IMR-90 (cell line): ENCODE measurements around the gene CD2. TPM values are rescaled to one million over a fixed set of nuclear protein-coding genes. Genes with fewer than 3 reads are reported as not detected.

ENCODE experiments used
- ATAC-seq: fragments of 200-7000 bp; cut with Tn5 transposase; 2 replicates; pipeline ENCODE4 v1.9.1; 2020; ENCODE audit warnings: low read depth, mild to moderate bottlenecking, moderate library complexity
- BruUV-seq: library from RNA; stranded (reverse); fragments of 400-500 nt; replicated peaks from 2 replicates; lab custom pipeline; 2021; lab: Mats Ljungman, UMichigan
- CTCF ChIA-PET: fragments of 300-600 bp; formaldehyde crosslinking; extraction: SDS; loops from one replicate; lab custom pipeline; 2021; ENCODE audit warnings: antibody characterized with exemption; lab: Yijun Ruan, JAX
- POLR2A ChIA-PET: fragments of 300-600 bp; sonication (Branson Sonifier 250); formaldehyde crosslinking; loops from one replicate; lab custom pipeline; 2022; ENCODE audit warnings: antibody characterized with exemption; ENCODE audit not compliant: unreplicated experiment; lab: Charles Lee
- DNase-seq: peaks from one replicate; pipeline ENCODE4 v3.0.0; 2013
- H2AFZ ChIP-seq: replicated peaks from 2 replicates; pipeline ENCODE3; 2013; ENCODE audit warnings: low read length, mild to moderate bottlenecking; ENCODE audit not compliant: poor library complexity
- H2AK5ac ChIP-seq: 2 replicates; pipeline ENCODE4 v1.6.1; 2013; ENCODE audit warnings: low read depth, low read length, inconsistent platforms
- H2AK9ac ChIP-seq: replicated peaks from 2 replicates; pipeline ENCODE3; 2013; ENCODE audit warnings: mild to moderate bottlenecking, low read depth, low read length, moderate library complexity; ENCODE audit not compliant: poor library complexity
- H2BK120ac ChIP-seq: 2 replicates; pipeline ENCODE4 v1.6.1; 2013; ENCODE audit warnings: low read depth, low read length, inconsistent platforms
- H2BK15ac ChIP-seq: 3 replicates; pipeline ENCODE4 v1.6.1; 2013; ENCODE audit warnings: low read depth, low read length, inconsistent platforms
- H2BK20ac ChIP-seq: 2 replicates; pipeline ENCODE4 v1.6.1; 2013; ENCODE audit warnings: low read depth, mild to moderate bottlenecking, inconsistent platforms, low read length, moderate library complexity
- H2BK5ac ChIP-seq: 2 replicates; pipeline ENCODE4 v1.6.1; 2013; ENCODE audit warnings: mild to moderate bottlenecking, low read depth, low read length, inconsistent platforms; ENCODE audit not compliant: poor library complexity, severe bottlenecking
- H3K14ac ChIP-seq: replicated peaks from 2 replicates; pipeline ENCODE4 v1.6.1; 2013; ENCODE audit warnings: low read depth, low read length, inconsistent platforms
- H3K18ac ChIP-seq: 2 replicates; pipeline ENCODE4 v1.6.1; 2013; ENCODE audit warnings: low read depth, low read length, control low read depth
- H3K23ac ChIP-seq: 2 replicates; pipeline ENCODE4 v1.6.1; 2013; ENCODE audit warnings: low read depth, low read length, inconsistent platforms
- H3K27ac ChIP-seq: 2 replicates; pipeline ENCODE4 v1.5.1; 2013; ENCODE audit warnings: mild to moderate bottlenecking, control low read depth, low read length; ENCODE audit not compliant: insufficient read depth
- H3K27me3 ChIP-seq: 2 replicates; pipeline ENCODE4 v1.6.1; 2013; ENCODE audit warnings: low read length; ENCODE audit not compliant: control insufficient read depth, insufficient read depth
- H3K36me3 ChIP-seq: 2 replicates; pipeline ENCODE4 v1.6.1; 2013; ENCODE audit warnings: low read length, mixed read lengths; ENCODE audit not compliant: control insufficient read depth, insufficient read depth
- H3K4ac ChIP-seq: 2 replicates; pipeline ENCODE4 v1.6.1; 2013; ENCODE audit warnings: low read depth, low read length, inconsistent platforms
- H3K4me1 ChIP-seq: 2 replicates; pipeline ENCODE4 v1.6.1; 2013; ENCODE audit warnings: low read length, mixed read lengths; ENCODE audit not compliant: control insufficient read depth, insufficient read depth
- H3K4me2 ChIP-seq: 2 replicates; pipeline ENCODE4 v1.6.1; 2013; ENCODE audit warnings: low read depth, mild to moderate bottlenecking, control low read depth, low read length, moderate library complexity
- H3K4me3 ChIP-seq: 2 replicates; pipeline ENCODE4 v1.5.1; 2013; ENCODE audit warnings: low read depth, mild to moderate bottlenecking, control low read depth, low read length, moderate library complexity; ENCODE audit not compliant: insufficient read depth
- H3K56ac ChIP-seq: 2 replicates; pipeline ENCODE4 v1.6.1; 2013; ENCODE audit warnings: low read length, inconsistent platforms; ENCODE audit not compliant: insufficient read depth; ENCODE audit errors: extremely low read depth
- H3K79me1 ChIP-seq, 2 experiments: 2 replicates each; pipeline ENCODE4 v1.6.1; 2013; ENCODE audit warnings: low read length in 2 of 2, inconsistent platforms in 1 of 2, low read depth in 1 of 2
- H3K9ac ChIP-seq: 2 replicates; pipeline ENCODE4 v1.6.1; 2013; ENCODE audit warnings: low read depth, low read length, control low read depth
- H3K9me1 ChIP-seq: 2 replicates; pipeline ENCODE4 v1.6.1; 2013; ENCODE audit warnings: low read length, inconsistent platforms; ENCODE audit not compliant: insufficient read depth
- H3K9me3 ChIP-seq: 2 replicates; pipeline ENCODE4 v1.6.1; 2013; ENCODE audit warnings: low read length; ENCODE audit not compliant: control insufficient read depth, insufficient read depth
- H4K20me1 ChIP-seq: 2 replicates; pipeline ENCODE4 v1.6.1; 2013; ENCODE audit warnings: low read length, inconsistent platforms; ENCODE audit not compliant: insufficient read depth
- H4K5ac ChIP-seq: 2 replicates; pipeline ENCODE4 v1.6.1; 2013; ENCODE audit warnings: mild to moderate bottlenecking, low read depth, low read length, control low read depth
- H4K8ac ChIP-seq, 2 experiments: 2 replicates each; pipeline ENCODE4 v1.6.1; 2013; ENCODE audit warnings: low read depth in 2 of 2, low read length in 2 of 2, control low read depth in 1 of 2, inconsistent platforms in 1 of 2
- H4K91ac ChIP-seq: 2 replicates; pipeline ENCODE4 v1.6.1; 2013; ENCODE audit warnings: low read depth, low read length, inconsistent platforms; ENCODE audit not compliant: insufficient read depth
- BHLHE40 ChIP-seq: fragments of 150-350 bp; IDR thresholded peaks from 2 replicates; pipeline ENCODE4 v1.6.1; 2016; ENCODE audit warnings: mild to moderate bottlenecking, low read depth, low read length
- CEBPB ChIP-seq: IDR thresholded peaks from 2 replicates; pipeline ENCODE4 v1.6.1; 2012; ENCODE audit warnings: low read depth, low read length, improper control_type of control experiment
- CHD1 ChIP-seq: IDR thresholded peaks from 2 replicates; pipeline ENCODE4 v1.6.1; 2012; ENCODE audit warnings: low read depth, low read length, improper control_type of control experiment
- CTCF ChIP-seq: conservative IDR thresholded peaks from 2 replicates; pipeline ENCODE4 v1.5.1; 2012; ENCODE audit warnings: mild to moderate bottlenecking, low read depth, low read length, improper control_type of control experiment
- ELK1 ChIP-seq: fragments of 150-350 bp; IDR thresholded peaks from 2 replicates; pipeline ENCODE4 v1.6.1; 2016; ENCODE audit warnings: low read depth, mild to moderate bottlenecking, low read length, moderate library complexity, borderline replicate concordance
- FOS ChIP-seq: fragments of 150-350 bp; IDR thresholded peaks from 2 replicates; pipeline ENCODE4 v1.6.1; 2016; ENCODE audit warnings: low read depth, low read length
- MAFK ChIP-seq: IDR thresholded peaks from 2 replicates; pipeline ENCODE4 v1.6.1; 2012; ENCODE audit warnings: low read depth, low read length, improper control_type of control experiment
- MAZ ChIP-seq: IDR thresholded peaks from 2 replicates; pipeline ENCODE4 v1.6.1; 2012; ENCODE audit warnings: low read depth, mild to moderate bottlenecking, low read length, improper control_type of control experiment, moderate library complexity, borderline replicate concordance
- MXI1 ChIP-seq: IDR thresholded peaks from 2 replicates; pipeline ENCODE4 v1.6.1; 2012; ENCODE audit warnings: low read depth, mild to moderate bottlenecking, low read length, moderate library complexity, borderline replicate concordance
- NFE2L2 ChIP-seq: fragments of 150-350 bp; IDR thresholded peaks from 2 replicates; pipeline ENCODE4 v1.6.1; 2016; ENCODE audit warnings: low read depth, mild to moderate bottlenecking, low read length
- POLR2A ChIP-seq: IDR thresholded peaks from 2 replicates; pipeline ENCODE4 v1.6.1; 2012; ENCODE audit warnings: mild to moderate bottlenecking, low read depth, low read length
- RAD21 ChIP-seq: IDR thresholded peaks from 2 replicates; pipeline ENCODE4 v1.6.1; 2012; ENCODE audit warnings: low read length, improper control_type of control experiment
- RCOR1 ChIP-seq: IDR thresholded peaks from 2 replicates; pipeline ENCODE4 v1.6.1; 2012; ENCODE audit warnings: mild to moderate bottlenecking, low read length, improper control_type of control experiment; ENCODE audit not compliant: insufficient replicate concordance
- RFX5 ChIP-seq: IDR thresholded peaks from 2 replicates; pipeline ENCODE4 v1.8.0; 2012; ENCODE audit warnings: low read depth, mild to moderate bottlenecking, low read length, moderate library complexity
- SMC3 ChIP-seq: fragments of 150-350 bp; IDR thresholded peaks from 2 replicates; pipeline ENCODE4 v1.6.1; 2016; ENCODE audit warnings: low read depth, mild to moderate bottlenecking, antibody characterized with exemption, low read length, moderate library complexity
- USF2 ChIP-seq: fragments of 150-350 bp; IDR thresholded peaks from 2 replicates; pipeline ENCODE4 v1.6.1; 2017; ENCODE audit warnings: mild to moderate bottlenecking, antibody characterized with exemption, low read length, low read depth
- WGBS, 2 experiments: methylation state at CpG; one replicate each; pipeline versions ENCODE4 v1.1.5 to v1.1.7; 2013; ENCODE audit warnings: missing lambda C conversion rate in 2 of 2; ENCODE audit not compliant: insufficient read length in 1 of 2; ENCODE audit errors: extremely low coverage in 2 of 2; 5-methylcytosine and 5-hydroxymethylcytosine counted together
- dilution Hi-C: fragments of 300-500 bp; cut with HindIII; formaldehyde crosslinking; loops from one replicate; pipeline ENCODE4 v1.14.3; 2018; ENCODE audit warnings: low sequenced_read_pairs; ENCODE audit not compliant: unreplicated experiment
- in situ Hi-C: fragments of 300-500 bp; cut with MboI; formaldehyde crosslinking; loops from 3 replicates; pipeline ENCODE4 v1.14.3; 2019; ENCODE audit warnings: low sequenced_read_pairs, inconsistent platforms, mixed read lengths
- intact Hi-C: fragments of 100-400 bp; cut with micrococcal nuclease; formaldehyde crosslinking; loops from 2 replicates; pipeline ENCODE4 v1.10.0; 2022
- polyA plus RNA-seq, 3 experiments: library from polyadenylated mRNA; depleted of rRNA; stranded (reverse); fragments of >200 nt; gene quantifications; 2 replicates each; pipeline ENCODE4 v1.2.3, GENCODE V29; 2012; ENCODE audit warnings: low replicate concordance in 1 of 3
- total RNA-seq: library from RNA; depleted of rRNA; stranded (reverse); fragments of >200 nt; gene quantifications from 2 replicates; pipeline ENCODE4 v1.2.3, GENCODE V29; 2012

CD2 gene
- total and polyA plus RNA-seq, 2 of the 4 experiments (the other 2 are of a cell fraction) = not detected

- no peak overlapping the region for H2BK15ac ChIP-seq
- H3K4me1 ChIP-seq = no peaks in the 10 kb centered on the region
- WGBS, 2 experiments = no CpG with 5 or more reads among the region's 3 CpGs
- H4K91ac ChIP-seq = no peak overlapping the region
- ATAC-seq (no peak), DNase-seq (no peak)
- H3K79me1 ChIP-seq = no peaks in the 10 kb centered on the region
- no peak overlapping the region for H3K18ac ChIP-seq
- ChIA-PET POLR2A (no interaction called here), CTCF (no interaction called here)
- no peak overlapping the region for H2BK120ac ChIP-seq
- no peak overlapping the region for H3K4ac ChIP-seq
- H3K27ac ChIP-seq = no peak overlapping the region
- no peak overlapping the region for H4K5ac ChIP-seq
- no peaks in the 10 kb centered on the region for H3K9me1 ChIP-seq
- TF ChIP-seq NFE2L2 = no peak
- no peak for TF ChIP-seq RAD21
- no peak for TF ChIP-seq SMC3
- TF ChIP-seq POLR2A = no peak
- TF ChIP-seq USF2 = no peak
- TF ChIP-seq MAZ = no peak
- no peak for TF ChIP-seq CHD1
- no peak for TF ChIP-seq ELK1
- TF ChIP-seq RFX5 = no peak
- TF ChIP-seq MAFK = no peak
- no peak for TF ChIP-seq BHLHE40
- TF ChIP-seq FOS = no peak
- TF ChIP-seq CEBPB = no peak
- no peak for TF ChIP-seq CTCF
- TF ChIP-seq RCOR1 = no peak
- TF ChIP-seq MXI1 = no peak
- no peak overlapping the region for H2AFZ ChIP-seq
- no TSS peak for BruUV-seq
- no peaks in the 10 kb centered on the region for H3K27me3 ChIP-seq
- H3K14ac ChIP-seq = no peak overlapping the region
- H3K36me3 ChIP-seq = no peaks in the 10 kb centered on the region
- no peak overlapping the region for H3K56ac ChIP-seq
- no peak overlapping the region for H2AK5ac ChIP-seq
- dilution Hi-C loops = no loop called here
- H3K9ac ChIP-seq = no peak overlapping the region
- no peaks in the 10 kb centered on the region for H3K9me3 ChIP-seq
- no peak overlapping the region for H3K4me2 ChIP-seq
- intact Hi-C loops = no loop called here
- no peak overlapping the region for H2AK9ac ChIP-seq
- no peak overlapping the region for H3K4me3 ChIP-seq
- in situ Hi-C loops = no loop called here
- H2BK20ac ChIP-seq = no peak overlapping the region
- no peak overlapping the region for H3K23ac ChIP-seq
- no peaks in the 10 kb centered on the region for H4K20me1 ChIP-seq
- no peak overlapping the region for H2BK5ac ChIP-seq
- H4K8ac ChIP-seq = no peak overlapping the region
Measured at GRCh38 chr1:116716391-116716790, 37.8 kb upstream of the CD2 start.
